Hindlimb muscle (tissue), 1 donor: ENCODE measurements around the gene CFTR. TPM values are rescaled to one million over a fixed set of nuclear protein-coding genes. Genes with fewer than 3 reads are reported as not detected.

Source experiments
- DNase-seq: peaks from one replicate; pipeline ENCODE4 v3.0.0-alpha.2; 2013
- polyA plus RNA-seq: library from polyadenylated mRNA; unstranded; fragments of 120-200 nt; gene quantifications from one replicate; pipeline ENCODE4 v1.2.1, GENCODE V29; 2013; ENCODE audit not compliant: insufficient read length

Gene CFTR
- polyA plus RNA-seq, 1 donor, result 0.30 TPM

- no peak for DNase-seq
Measured at GRCh38 chr7:117652943-117653680, 173.3 kb downstream of the CFTR start.

DNA sequence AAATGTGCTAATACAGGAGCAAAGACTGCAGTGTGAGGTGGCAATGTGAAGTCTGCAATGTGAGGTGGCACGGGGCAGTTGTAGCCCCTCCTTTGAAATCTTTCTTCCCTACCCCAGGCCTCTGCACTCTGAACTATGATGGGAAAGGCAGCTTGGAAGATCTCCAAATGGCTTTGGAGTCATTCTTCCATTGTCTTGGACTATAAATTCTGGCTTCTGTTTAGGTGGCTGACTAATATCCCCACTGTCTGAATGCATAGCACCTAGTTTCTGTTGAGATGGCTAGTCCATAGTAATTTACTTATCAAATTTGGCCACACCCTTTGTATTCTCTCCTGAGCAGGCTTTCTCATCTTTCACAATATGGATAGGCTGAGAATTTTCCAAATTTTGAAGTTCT, 175.0 kb downstream of the CFTR start:
- DNase-seq, result no peak

DNA sequence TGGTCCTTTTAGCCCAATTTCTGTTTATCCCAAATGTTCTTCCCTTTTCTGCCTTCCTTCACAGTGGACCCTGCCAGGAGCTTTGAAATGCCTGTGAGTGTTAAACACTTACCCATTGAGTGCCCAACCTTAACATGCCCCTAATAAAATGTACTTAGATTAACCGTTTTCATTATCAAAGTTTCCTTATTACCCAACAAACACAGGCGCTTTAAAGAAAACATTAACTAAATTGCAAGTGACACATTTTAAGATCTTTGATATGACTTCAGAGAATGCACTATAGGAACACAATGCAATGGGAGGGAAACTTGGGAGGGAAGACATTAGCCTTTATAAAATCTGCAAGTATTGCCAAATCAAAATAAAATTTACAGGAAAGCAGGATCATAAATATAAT, 177.0 kb downstream of the CFTR start:
- DNase-seq, result no peak

- no peak for DNase-seq
Measured at GRCh38 chr7:117659531-117660011, 179.7 kb downstream of the CFTR start.

- DNase-seq, result no peak
Measured at GRCh38 chr7:117661328-117661727, 181.5 kb downstream of the CFTR start.

DNA sequence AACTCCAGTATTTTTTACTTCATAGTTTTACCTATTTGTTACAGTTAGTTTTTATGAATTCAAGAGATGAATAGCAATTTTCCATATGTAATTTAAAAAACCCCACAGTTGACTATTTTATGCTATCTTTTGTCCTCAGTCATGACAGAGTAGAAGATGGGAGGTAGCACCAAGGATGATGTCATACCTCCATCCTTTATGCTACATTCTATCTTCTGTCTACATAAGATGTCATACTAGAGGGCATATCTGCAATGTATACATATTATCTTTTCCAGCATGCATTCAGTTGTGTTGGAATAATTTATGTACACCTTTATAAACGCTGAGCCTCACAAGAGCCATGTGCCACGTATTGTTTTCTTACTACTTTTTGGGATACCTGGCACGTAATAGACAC, 184.2 kb downstream of the CFTR start:
- DNase-seq, result no peak

GRCh38 chr7:117665368-117665767, 185.5 kb downstream of the CFTR start:
- no peak for DNase-seq

DNA sequence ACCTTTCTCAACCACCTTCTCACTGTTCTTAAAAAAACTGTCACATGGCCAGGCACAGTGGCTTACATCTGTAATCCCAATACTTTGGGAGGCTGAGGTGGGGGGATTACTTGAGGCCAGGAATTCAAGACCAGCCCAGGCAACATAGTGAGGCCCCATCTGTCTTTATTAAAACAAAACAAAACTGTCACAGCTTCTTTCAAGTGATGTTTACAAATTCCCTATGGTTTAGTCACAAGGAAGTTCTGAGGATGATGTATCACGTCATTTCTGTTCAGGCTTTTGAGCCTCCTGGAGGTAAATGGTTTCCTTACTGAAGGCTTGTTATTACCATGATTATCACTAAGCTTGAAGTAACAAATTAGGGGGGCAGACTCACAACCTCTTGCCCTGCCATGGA, 186.2 kb downstream of the CFTR start:
- no peak for DNase-seq

- no peak for DNase-seq
Measured at GRCh38 chr7:117666689-117667088, 186.9 kb downstream of the CFTR start.

DNA sequence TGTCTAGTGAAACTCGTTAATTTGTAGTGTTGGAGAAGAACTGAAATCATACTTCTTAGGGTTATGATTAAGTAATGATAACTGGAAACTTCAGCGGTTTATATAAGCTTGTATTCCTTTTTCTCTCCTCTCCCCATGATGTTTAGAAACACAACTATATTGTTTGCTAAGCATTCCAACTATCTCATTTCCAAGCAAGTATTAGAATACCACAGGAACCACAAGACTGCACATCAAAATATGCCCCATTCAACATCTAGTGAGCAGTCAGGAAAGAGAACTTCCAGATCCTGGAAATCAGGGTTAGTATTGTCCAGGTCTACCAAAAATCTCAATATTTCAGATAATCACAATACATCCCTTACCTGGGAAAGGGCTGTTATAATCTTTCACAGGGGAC, 187.6 kb downstream of the CFTR start:
- DNase-seq, result no peak

- DNase-seq, result no peak
Measured at GRCh38 chr7:117669818-117670217, 190.0 kb downstream of the CFTR start.

DNA sequence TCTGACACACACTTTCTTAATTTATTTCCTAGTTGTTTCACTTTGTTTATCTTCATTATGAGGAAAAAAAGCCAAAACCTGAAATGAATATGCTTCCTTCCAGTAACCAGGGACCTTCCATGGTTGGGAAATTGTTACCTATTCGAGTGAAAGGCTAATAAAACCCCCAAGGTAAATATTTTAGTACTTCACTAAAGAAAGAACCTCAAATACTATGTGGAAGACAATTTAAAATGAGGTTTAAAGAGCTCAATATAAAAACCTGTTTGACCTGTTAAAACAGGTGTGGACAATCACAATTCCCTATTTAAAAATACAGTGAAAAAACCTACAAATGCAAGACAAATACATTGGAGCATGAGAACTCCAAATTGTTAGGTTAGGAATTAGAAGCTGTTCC, 192.6 kb downstream of the CFTR start:
- no peak for DNase-seq

DNA sequence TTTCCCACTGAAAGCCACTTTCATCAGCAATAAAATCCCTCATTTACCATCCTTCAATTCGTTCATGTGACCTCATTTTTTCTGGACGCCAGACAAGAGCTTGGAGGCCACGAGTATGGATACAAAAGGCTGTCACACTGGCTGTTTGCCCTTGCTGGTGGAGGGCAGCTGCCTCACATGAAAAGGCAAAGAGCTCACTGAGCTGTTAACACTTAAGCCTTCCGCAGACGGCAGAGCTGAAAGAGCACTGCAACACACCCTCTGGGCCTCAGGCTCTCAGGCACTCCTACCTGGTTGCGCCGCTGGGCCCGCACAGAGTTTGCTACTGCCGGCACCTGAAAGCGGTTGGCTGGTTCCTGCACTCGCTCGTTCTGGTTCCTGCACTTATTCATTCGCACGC, 193.5 kb downstream of the CFTR start:
- DNase-seq, result no peak

- DNase-seq, result no peak
Measured at GRCh38 chr7:117673839-117674238, 194.0 kb downstream of the CFTR start.

DNA sequence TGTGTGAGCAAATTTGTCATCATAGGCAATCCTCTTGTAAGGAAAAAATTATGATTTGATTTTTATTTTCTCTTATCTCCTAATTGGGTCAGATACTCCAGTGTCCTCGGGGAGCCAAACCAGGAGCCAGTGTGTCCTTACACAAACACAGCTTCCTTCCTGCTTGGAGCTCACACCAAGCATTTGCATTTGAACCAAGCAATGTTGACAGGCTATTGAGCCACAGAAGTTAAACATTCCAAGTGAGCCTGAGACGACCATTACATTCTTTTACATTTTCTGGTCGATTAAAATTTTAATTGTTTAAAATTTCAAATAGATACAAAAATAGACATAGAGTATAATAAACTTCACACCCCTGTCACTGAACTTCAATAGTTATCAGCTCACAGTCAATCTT, 194.8 kb downstream of the CFTR start:
- no peak for DNase-seq

GRCh38 chr7:117675497-117676435, 195.9 kb downstream of the CFTR start:
- no peak for DNase-seq

- DNase-seq, result no peak
Measured at GRCh38 chr7:117679120-117679519, 199.3 kb downstream of the CFTR start.

GRCh38 chr7:117682681-117683385, 203.0 kb downstream of the CFTR start:
- DNase-seq, result no peak

GRCh38 chr7:117683430-117684175, 203.8 kb downstream of the CFTR start:
- no peak for DNase-seq

DNA sequence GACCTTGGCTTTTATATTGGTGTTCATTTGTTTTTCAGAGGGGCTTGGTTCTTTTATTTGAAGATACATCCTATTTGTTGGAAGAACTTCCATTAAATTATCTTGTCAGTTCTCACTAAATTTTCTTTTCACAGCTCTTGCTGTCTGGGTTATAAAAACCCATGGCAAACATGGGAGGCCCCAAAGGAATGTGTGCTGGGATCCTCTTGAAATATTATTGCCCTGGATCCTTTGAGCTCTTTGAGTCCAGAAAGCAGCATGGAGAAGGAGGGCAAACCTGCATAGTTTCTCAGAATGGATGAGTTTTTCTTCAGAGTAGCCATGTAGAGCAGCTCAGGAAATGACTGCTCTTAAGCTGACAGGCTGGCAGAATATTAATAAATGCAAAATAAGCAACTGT, 206.0 kb downstream of the CFTR start:
- no peak for DNase-seq

DNA sequence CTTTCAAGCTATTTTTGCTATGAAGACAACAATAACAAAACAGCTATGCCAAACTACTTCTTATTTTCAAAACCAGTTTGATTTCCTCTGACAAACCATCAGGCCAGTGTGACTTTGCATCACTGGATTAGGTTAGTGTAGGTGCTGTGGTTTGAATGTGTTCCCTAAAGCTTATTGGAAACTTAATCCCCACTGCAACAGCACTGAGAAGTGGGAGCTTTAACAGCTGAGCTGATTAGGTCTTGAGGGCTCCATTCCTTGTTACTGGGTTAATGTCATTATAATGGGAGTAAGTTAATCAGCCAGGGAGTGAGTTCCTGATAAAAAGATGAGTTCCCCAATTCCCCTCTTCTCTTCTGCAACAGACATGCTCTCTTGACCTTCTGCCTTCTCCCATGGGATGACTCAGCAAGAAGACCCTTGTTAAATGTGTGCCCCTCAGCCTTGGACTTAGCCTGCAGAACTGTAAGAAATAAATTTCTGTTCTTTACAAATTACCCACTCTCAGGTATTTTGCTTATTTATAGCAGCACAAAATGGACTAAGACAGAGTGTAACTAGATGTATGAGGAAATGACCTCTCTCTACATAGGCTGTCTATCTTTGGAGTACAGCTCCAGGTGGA, 206.6 kb downstream of the CFTR start:
- DNase-seq, result no peak

GRCh38 chr7:117688126-117688525, 208.3 kb downstream of the CFTR start:
- no peak for DNase-seq
